Measurements from ENCODE around the gene H1-8.

GRCh38 chr3:129575997-129576384 lies 33.0 kb downstream of the H1-8 start:
- no peak for TF ChIP-seq EP300 (IDR thresholded peaks at IDR 0.05)
- TF ChIP-seq, protein P1, sequence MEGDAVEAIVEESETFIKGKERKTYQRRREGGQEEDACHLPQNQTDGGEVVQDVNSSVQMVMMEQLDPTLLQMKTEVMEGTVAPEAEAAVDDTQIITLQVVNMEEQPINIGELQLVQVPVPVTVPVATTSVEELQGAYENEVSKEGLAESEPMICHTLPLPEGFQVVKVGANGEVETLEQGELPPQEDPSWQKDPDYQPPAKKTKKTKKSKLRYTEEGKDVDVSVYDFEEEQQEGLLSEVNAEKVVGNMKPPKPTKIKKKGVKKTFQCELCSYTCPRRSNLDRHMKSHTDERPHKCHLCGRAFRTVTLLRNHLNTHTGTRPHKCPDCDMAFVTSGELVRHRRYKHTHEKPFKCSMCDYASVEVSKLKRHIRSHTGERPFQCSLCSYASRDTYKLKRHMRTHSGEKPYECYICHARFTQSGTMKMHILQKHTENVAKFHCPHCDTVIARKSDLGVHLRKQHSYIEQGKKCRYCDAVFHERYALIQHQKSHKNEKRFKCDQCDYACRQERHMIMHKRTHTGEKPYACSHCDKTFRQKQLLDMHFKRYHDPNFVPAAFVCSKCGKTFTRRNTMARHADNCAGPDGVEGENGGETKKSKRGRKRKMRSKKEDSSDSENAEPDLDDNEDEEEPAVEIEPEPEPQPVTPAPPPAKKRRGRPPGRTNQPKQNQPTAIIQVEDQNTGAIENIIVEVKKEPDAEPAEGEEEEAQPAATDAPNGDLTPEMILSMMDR (IDR thresholded peaks at IDR 0.05), result no peak
